Stimulated activated CD4-positive, alpha-beta T cell treated with anti-CD3 and anti-CD28 coated beads, Interleukin-12 subunit alpha, Interleukin-12 subunit beta, amount 100 ng/mL, for 24 hours (primary cell): ENCODE data around the gene ITPRIPL2.
A peak's percentile ranks its signal among the peaks of the same experiment; 100 is the strongest.

ENCODE experiments used
- DNase-seq, 2 experiments: peaks; one replicate each; pipeline ENCODE4 v3.0.0-alpha.2; 2020; ENCODE audit warnings: low read depth in 2 of 2

Gene ITPRIPL2

DNA sequence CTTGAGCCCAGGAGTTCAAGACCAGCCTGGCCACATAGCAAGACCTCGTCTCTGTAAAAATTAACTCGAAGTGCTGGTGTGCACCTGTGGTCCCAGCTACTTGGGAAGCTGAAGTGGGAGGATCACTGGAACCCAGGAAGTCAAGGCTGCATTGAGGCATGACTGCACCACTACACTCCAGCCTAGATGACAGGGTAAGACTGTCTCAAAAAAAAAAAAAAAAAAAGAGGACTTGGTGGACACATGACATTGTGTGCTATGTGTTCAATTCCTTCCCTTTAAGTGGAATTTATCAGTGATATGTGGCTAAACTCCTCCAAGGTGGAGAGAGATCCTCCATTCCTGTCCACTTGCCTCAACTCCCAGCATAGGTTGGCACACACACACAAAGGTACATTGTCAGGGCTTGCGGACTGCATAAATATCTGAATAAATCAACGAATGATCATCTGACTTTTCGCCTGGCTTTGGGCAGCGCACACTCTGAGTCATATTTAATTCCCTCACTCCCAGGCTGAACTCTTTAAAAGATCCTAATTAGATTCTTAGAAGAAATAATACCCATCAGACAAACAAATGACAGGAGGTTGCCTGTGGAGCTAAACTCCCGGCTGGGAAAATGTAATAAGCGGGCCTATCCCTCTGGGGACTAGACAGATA is 29.3 kb downstream of the ITPRIPL2 start:
- no peak for DNase-seq

DNA sequence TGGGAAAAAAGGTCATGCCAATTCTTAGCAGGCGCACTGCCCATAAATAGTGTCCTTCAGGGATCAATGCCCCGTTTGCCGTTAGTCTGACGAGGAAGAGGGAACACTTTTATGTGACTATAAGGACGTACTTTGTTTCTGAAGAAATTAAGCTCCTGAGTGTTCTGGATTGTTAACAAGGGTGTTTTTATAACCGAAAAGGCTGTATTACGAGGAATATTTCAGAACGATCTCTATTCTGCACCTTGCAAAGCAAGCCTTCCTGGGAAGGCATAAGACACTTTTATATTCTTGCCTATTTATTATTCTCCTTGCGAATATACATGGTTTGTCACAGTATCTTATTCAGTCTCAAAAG is 29.8 kb downstream of the ITPRIPL2 start:
- DNase-seq, result no peak

DNA sequence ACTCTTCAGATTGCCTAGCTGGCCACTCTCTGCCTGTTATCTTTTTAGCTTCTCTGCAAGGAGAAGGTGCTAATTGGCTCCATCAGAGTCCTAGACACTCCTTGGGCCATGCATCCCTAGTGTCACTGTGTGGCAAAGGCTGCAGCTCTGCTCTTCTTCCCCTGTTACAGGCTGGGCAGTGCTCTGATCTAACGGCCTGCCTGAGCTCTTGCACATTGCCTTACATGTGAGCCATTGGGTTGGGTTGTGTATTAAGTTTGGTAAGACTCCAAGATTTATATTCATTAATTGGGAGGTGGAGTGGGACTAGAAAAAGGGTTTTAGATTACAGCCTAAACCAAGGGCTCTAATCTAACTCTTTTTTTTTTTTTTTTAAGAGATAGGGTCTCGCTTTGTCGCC is 31.2 kb downstream of the ITPRIPL2 start:
- no peak for DNase-seq

DNA sequence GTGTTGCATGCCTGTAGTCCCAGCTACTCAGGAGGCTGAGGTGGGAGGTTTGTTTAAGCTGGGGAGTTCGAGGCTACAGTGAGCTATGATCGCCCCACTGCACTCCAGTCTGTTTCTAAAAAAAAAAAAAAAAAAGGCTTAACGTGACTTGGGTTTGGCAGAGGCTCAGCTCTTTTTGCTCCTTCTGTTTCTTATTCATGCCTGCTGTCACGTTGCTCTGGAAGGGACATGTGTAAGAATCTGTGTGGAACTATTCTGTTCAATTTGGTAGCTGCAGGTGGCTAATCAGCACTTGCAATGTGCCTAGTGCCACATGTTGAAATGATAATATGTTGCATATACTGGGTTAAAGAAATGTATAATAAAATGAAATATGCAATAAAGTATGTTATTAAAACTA is 33.4 kb downstream of the ITPRIPL2 start:
- DNase-seq, result no peak

- no peak for DNase-seq
Measured at GRCh38 chr16:19147627-19148026, 33.9 kb downstream of the ITPRIPL2 start.

DNA sequence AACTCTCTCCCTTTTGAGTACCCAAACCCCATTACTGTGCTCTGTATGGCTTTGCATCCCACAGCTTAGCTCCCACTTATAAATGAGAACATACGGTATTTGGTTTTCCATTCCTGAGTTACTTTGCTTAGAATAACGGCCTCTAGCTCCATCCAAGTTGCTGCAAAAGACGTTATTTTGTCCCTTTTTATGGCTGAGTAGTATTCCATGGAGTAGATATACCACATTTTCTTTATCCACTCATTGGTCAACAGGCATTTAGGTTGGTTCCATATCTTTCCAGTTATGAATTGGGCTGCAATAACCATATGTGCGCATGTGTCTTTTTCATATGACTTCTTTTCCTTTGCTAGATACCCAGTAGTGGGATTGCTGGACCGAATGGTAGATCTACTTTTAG is 34.4 kb downstream of the ITPRIPL2 start:
- no peak for DNase-seq

DNA sequence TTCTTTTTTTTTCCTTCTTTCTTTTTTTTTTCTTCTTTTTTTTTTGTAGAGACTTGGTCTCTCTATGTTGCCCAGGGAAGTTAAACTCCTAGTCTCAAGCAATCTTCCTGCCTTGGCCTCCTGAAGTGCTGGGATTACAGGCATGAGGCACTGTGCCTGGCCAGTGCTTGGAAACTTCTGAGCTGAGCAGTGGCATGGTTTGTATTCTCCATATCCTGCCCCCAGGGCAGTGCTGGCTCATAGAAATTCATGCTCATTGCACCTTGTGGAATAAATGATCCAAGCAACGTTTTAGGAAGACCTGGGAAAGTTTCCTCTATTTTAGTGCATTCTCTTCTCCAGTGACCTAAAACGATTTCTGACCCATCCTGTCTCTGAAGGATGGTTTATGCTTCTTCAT is 37.5 kb downstream of the ITPRIPL2 start:
- no peak for DNase-seq

GRCh38 chr16:19152042-19152441 is 38.3 kb downstream of the ITPRIPL2 start:
- DNase-seq, result no peak

- no peak for DNase-seq
Measured at GRCh38 chr16:19153876-19154275, 40.1 kb downstream of the ITPRIPL2 start.

GRCh38 chr16:19162085-19162484 is 48.3 kb downstream of the ITPRIPL2 start:
- DNase-seq, result no peak

- DNase-seq, result no peak
Measured at GRCh38 chr16:19163215-19163614, 49.5 kb downstream of the ITPRIPL2 start.

GRCh38 chr16:19164285-19164684 is 50.5 kb downstream of the ITPRIPL2 start:
- no peak for DNase-seq

DNA sequence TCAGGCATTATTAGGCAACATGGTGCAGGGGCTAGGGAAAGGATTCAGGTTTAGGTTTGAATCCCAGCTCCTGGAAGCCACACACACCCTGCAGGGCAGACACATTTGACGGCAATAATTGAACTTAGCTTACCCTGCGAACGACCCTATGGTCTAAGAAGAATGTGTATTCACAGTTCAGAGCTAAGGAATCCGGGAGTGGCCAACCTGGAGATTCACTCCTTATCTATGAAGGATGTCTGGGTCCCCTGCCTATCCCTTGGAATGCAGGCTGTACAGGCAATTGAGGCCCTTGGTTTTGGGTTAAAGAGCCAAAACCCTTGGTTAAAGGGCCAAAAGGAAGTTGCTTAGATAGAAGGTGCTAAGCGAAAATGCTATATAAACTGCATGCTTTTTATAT is 51.3 kb downstream of the ITPRIPL2 start:
- no peak for DNase-seq

- DNase-seq, result no peak
Measured at GRCh38 chr16:19166500-19166899, 52.7 kb downstream of the ITPRIPL2 start.

DNA sequence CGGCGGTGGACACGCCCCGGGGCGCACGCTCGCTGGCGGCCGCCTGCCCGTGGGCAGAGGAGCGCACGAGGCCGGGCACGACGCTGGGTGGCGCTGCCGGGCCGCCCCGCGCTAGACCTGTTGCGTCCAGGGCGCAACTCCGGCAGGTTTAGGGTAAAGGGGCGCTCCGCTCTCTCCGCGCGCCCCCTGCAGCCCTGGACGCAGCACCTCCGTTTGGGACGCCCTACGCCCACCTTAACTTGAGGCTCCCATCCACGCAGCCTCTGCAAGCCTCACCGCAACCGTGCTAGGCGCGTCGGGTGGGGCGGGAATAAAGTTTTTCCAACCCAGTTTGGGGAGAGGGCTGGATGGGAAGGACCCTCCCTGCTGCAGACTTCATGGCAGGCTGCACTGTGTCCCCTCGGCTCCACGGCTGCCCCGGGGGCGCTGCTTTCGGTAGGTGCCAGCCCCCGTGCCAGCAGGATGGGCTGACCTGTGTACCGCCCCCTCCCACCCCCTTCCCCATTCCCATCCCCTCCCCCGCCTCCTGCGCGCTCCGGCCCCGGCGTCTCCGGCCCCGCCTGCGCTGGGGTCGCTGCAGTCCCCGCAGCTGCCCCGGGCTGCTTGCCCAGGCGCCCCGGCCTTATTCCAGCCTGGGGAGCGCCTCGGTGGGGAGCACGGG is 54.1 kb downstream of the ITPRIPL2 start, which contains the start of gene SYT17:
Gene SYT17, plus strand, starts transcription at position 531 of the 661 bp plus-strand sequence. CDS start 407 bp downstream, outside the sequence.
- peak in 1 of 2 experiments; percentile 17 for DNase-seq

DNA sequence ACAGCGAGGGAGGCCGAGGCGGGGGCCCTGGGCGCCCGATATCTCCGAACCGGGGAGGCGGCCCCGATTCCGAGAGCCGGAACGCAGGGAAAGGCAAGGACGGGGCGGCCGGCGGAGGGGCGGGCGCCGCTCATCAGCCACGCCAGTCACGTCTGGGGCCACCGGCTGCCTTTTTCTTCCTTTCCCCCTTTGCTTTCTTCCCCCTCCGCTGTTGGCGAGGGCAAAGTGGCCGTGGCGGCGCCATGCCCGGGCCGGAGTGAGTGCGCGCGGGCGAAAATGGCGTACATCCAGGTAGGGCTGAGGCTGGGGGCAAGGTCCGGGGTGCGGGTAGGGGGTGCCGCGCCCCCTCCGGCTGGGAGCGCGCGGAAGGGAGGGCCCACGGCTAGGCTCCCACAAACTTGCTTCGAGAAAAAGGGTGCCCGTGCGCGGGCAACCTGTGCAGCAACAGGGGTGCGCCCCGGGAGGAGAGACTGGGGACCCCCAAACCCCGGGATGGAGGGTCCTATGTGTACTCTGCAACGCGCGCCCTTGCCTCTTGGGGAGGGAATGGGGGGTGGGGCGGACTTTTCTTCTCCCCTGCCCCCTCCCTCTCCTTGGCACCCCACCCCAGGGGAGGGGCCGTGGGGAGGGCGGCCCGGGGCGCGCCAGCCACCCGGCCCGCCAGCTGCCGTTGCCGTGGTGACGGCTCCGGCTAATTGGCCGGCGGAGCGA is 54.8 kb downstream of the ITPRIPL2 start:
- DNase-seq, result no peak

GRCh38 chr16:19169082-19169639 is 55.4 kb downstream of the ITPRIPL2 start:
- no peak for DNase-seq

DNA sequence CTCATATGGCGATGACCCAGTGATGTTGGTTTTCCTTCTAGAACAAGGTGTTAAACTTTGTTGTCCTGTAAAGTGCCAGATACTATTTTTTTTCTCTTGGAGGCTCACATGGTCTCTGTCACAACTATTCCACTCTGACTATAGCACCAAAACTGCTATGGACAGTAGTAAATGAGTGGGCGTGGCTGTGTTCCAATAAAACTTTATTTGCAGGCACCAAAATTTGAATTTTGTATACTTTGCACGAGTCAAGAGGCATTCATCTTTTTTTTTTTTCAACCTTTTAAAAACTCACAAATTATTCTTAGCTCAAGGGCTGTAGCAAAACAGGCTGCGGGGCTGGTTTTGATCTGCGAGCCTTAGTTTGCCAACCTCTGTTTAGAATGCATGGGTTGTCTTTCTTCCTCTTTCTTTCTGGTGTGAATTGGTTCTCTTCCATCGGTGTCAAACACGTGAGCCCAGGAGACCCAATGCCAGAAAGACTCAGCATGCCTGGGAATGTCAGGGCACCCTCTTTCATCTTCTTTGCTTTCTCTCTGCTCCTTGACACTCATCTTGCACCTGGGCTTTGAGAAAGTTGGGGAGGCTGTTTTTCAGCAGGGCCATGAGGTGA is 56.4 kb downstream of the ITPRIPL2 start:
- DNase-seq, result no peak
